Neuronal stem cell (in vitro differentiated cells): ENCODE data around the gene SORCS2.

Experiments
- DNase-seq: peaks from one replicate; pipeline ENCODE4 v3.0.0-alpha.2; 2013; ENCODE audit warnings: low spot score
- H2AFZ ChIP-seq: one replicate; pipeline ENCODE4 v1.6.1; 2013; ENCODE audit warnings: mild to moderate bottlenecking, low read length, inconsistent platforms
- H2AK5ac ChIP-seq: 2 replicates; pipeline ENCODE4 v1.6.1; 2013; ENCODE audit warnings: low read depth, mild to moderate bottlenecking, inconsistent platforms, low read length, moderate library complexity, mixed read lengths
- H2BK120ac ChIP-seq: 2 replicates; pipeline ENCODE4 v1.6.1; 2013; ENCODE audit warnings: low read depth, mild to moderate bottlenecking, inconsistent platforms, low read length, moderate library complexity, mixed read lengths
- H2BK12ac ChIP-seq: one replicate; pipeline ENCODE4 v1.6.1; 2013; ENCODE audit warnings: low read length, inconsistent platforms
- H2BK15ac ChIP-seq: 2 replicates; pipeline ENCODE4 v1.6.1; 2013; ENCODE audit warnings: mild to moderate bottlenecking, low read length, inconsistent platforms, mixed read lengths
- H2BK5ac ChIP-seq: one replicate; pipeline ENCODE4 v1.6.1; 2013; ENCODE audit warnings: inconsistent platforms, mild to moderate bottlenecking, low read length, moderate library complexity
- H3K14ac ChIP-seq: one replicate; pipeline ENCODE4 v1.6.1; 2013; ENCODE audit warnings: low read length, inconsistent platforms
- H3K18ac ChIP-seq: 2 replicates; pipeline ENCODE4 v1.6.1; 2013; ENCODE audit warnings: low read length, inconsistent platforms
- H3K23ac ChIP-seq: 2 replicates; pipeline ENCODE4 v1.6.1; 2013; ENCODE audit warnings: low read depth, mild to moderate bottlenecking, mixed read lengths, low read length, inconsistent platforms; ENCODE audit not compliant: poor library complexity
- H3K27ac ChIP-seq: replicated peaks from 3 replicates; pipeline ENCODE4 v1.5.1; 2013; ENCODE audit warnings: low read length, inconsistent platforms
- H3K27me3 ChIP-seq, 3 experiments: 2 replicates each; pipeline ENCODE4 v1.6.1; 2013; ENCODE audit warnings: low read length in 3 of 3, mild to moderate bottlenecking in 2 of 3, inconsistent platforms in 1 of 3, low read depth in 1 of 3, mixed read lengths in 1 of 3, moderate library complexity in 1 of 3; ENCODE audit not compliant: control insufficient read depth in 3 of 3, insufficient read depth in 3 of 3
- H3K36me3 ChIP-seq, 2 donors: replicated peaks in 1 of 2; 2 replicates each; pipeline ENCODE4 v1.6.1; 2013; ENCODE audit warnings: low read length in 2 of 2; ENCODE audit not compliant: control insufficient read depth in 2 of 2, insufficient read depth in 2 of 2
- H3K4ac ChIP-seq: 2 replicates; pipeline ENCODE4 v1.6.1; 2013; ENCODE audit warnings: inconsistent platforms, mild to moderate bottlenecking, low read length, moderate library complexity
- H3K4me1 ChIP-seq, 2 donors: 1 replicate in 1 of 2; 2 replicates in 1 of 2; pipeline ENCODE4 v1.6.1; 2013; ENCODE audit warnings: low read length in 2 of 2, low read depth in 1 of 2; ENCODE audit not compliant: control insufficient read depth in 2 of 2, insufficient read depth in 1 of 2
- H3K4me2 ChIP-seq: one replicate; pipeline ENCODE4 v1.6.1; 2013; ENCODE audit warnings: mild to moderate bottlenecking, low read length, inconsistent platforms; ENCODE audit not compliant: insufficient read depth, poor library complexity, severe bottlenecking
- H3K4me3 ChIP-seq, 2 donors: 2 replicates each; pipeline ENCODE4 v1.5.1; 2013; ENCODE audit warnings: low read length in 2 of 2, mild to moderate bottlenecking in 2 of 2, inconsistent platforms in 1 of 2, moderate library complexity in 1 of 2
- H3K79me1 ChIP-seq: one replicate; pipeline ENCODE4 v1.6.1; 2013; ENCODE audit warnings: low read depth, mild to moderate bottlenecking, inconsistent platforms, low read length, moderate library complexity
- H3K9ac ChIP-seq: one replicate; pipeline ENCODE4 v1.6.1; 2013; ENCODE audit warnings: mild to moderate bottlenecking, low read depth, low read length, inconsistent platforms; ENCODE audit not compliant: poor library complexity
- H3K9me3 ChIP-seq, 2 donors: replicated peaks in 1 of 2; 2 replicates each; pipeline versions ENCODE3 to v1.6.1; 2013; ENCODE audit warnings: low read length in 2 of 2, mild to moderate bottlenecking in 2 of 2, inconsistent platforms in 1 of 2, low read depth in 1 of 2, mixed read lengths in 1 of 2, moderate library complexity in 1 of 2; ENCODE audit not compliant: control insufficient read depth in 2 of 2, insufficient read depth in 1 of 2
- H4K8ac ChIP-seq: one replicate; pipeline ENCODE4 v1.6.1; 2013; ENCODE audit warnings: low read depth, mild to moderate bottlenecking, inconsistent platforms, low read length, moderate library complexity
- H4K91ac ChIP-seq: one replicate; pipeline ENCODE4 v1.6.1; 2013; ENCODE audit warnings: low read length, low read depth, mild to moderate bottlenecking, inconsistent platforms; ENCODE audit not compliant: poor library complexity
- WGBS, 2 donors: extraction: QIAGEN DNeasy Blood & Tissue Kit; methylation state at CpG; one replicate each; pipeline ENCODE4 v1.1.7; 2013; ENCODE audit warnings: missing lambda C conversion rate in 2 of 2, mixed read lengths in 1 of 2; ENCODE audit not compliant: insufficient read length in 2 of 2, insufficient replicate concordance in 1 of 2; ENCODE audit errors: extremely low coverage in 2 of 2; 5-methylcytosine and 5-hydroxymethylcytosine counted together

Gene SORCS2

GRCh38 chr4:7347981-7348380 lies 155.6 kb downstream of the SORCS2 start:
- Histone ChIP-seq H3K9me3 (peaks cover 0 to 2% of the 10 kb centered on the region in 2 donors), H2BK120ac (no peak overlapping the region), H3K79me1 (no peaks in the 10 kb centered on the region), H4K8ac (no peak overlapping the region), H2AFZ (no peak overlapping the region), H3K14ac (no peak overlapping the region), H3K27me3 (no peaks in the 10 kb centered on the region), H3K9ac (no peak overlapping the region), H2BK12ac (no peak overlapping the region), H2BK5ac (no peak overlapping the region), H2AK5ac (no peak overlapping the region), H3K4me1 (peaks cover 0 to 4% of the 10 kb centered on the region in 2 donors), H3K4ac (no peak overlapping the region), H3K4me3 (no peak overlapping the region), H3K4me2 (no peak overlapping the region), H4K91ac (no peak overlapping the region), H3K27ac (no peak overlapping the region), H2BK15ac (no peak overlapping the region), H3K18ac (no peak overlapping the region), H3K23ac (no peak overlapping the region), H3K36me3 (no peaks in the 10 kb centered on the region)
- no peak for DNase-seq
- WGBS, 2 donors = no CpG with 5 or more reads among the region's 7 CpGs

GRCh38 chr4:7348946-7349900 lies 156.9 kb downstream of the SORCS2 start:
- H3K79me1 ChIP-seq = no peaks in the 10 kb centered on the region
- peak overlapping the region; percentile 72 for H3K14ac ChIP-seq
- no peak overlapping the region for H2BK15ac ChIP-seq
- H3K9me3 ChIP-seq = peaks cover 0 to 2% of the 10 kb centered on the region in 2 donors
- no peak overlapping the region for H2BK12ac ChIP-seq
- H3K23ac ChIP-seq = no peak overlapping the region
- H2BK5ac ChIP-seq = no peak overlapping the region
- no peak overlapping the region for H3K27ac ChIP-seq
- H3K4me3 ChIP-seq = no peak overlapping the region
- no peak overlapping the region for H3K4ac ChIP-seq
- no peak overlapping the region for H2BK120ac ChIP-seq
- peak overlapping the region; percentile 30 for H2AK5ac ChIP-seq
- no peak overlapping the region for H4K91ac ChIP-seq
- H3K4me1 ChIP-seq = peaks cover 0 to 4% of the 10 kb centered on the region in 2 donors
- H3K27me3 ChIP-seq = no peaks in the 10 kb centered on the region
- H3K18ac ChIP-seq = peak overlapping the region; percentile 16
- H3K9ac ChIP-seq = no peak overlapping the region
- H2AFZ ChIP-seq = no peak overlapping the region
- no peak overlapping the region for H3K4me2 ChIP-seq
- WGBS, 2 donors = no CpG with 5 or more reads among the region's 18 CpGs
- no peaks in the 10 kb centered on the region for H3K36me3 ChIP-seq
- H4K8ac ChIP-seq = no peak overlapping the region
- DNase-seq = no peak

DNA sequence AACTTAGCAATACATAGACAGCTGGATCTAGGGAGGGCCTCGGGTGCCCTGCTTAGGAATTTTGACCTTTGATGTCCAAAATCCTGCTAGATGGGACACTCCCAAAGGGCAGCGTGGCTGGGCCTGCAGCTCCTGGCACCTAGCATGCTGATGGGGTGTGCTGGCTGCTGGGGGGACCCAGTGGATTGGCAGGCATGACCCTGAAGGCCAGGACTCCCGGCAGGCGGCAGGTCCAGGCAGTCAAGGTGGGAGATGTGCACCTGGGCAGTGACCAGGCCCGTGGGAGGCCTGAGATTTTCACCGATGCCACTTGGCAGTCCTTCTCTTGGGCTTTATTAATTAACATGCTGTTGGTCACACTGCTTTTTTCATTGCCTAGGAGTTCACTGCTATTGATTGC lies 158.1 kb downstream of the SORCS2 start:
- peak overlapping the region; percentile 68 for H3K18ac ChIP-seq
- no peak overlapping the region for H3K14ac ChIP-seq
- no peak for DNase-seq
- H3K79me1 ChIP-seq = no peaks in the 10 kb centered on the region
- H3K9ac ChIP-seq = no peak overlapping the region
- no peak overlapping the region for H2BK15ac ChIP-seq
- no peak overlapping the region for H3K4me3 ChIP-seq
- peaks cover 0 to 3% of the 10 kb centered on the region in 2 donors for H3K4me1 ChIP-seq
- no peak overlapping the region for H4K91ac ChIP-seq
- no peak overlapping the region for H3K4me2 ChIP-seq
- no peak overlapping the region for H3K27ac ChIP-seq
- H3K27me3 ChIP-seq = no peaks in the 10 kb centered on the region
- no peak overlapping the region for H4K8ac ChIP-seq
- H2BK120ac ChIP-seq = no peak overlapping the region
- peak overlapping the region; percentile 85 for H2BK5ac ChIP-seq
- peaks cover 0 to 2% of the 10 kb centered on the region in 2 donors for H3K9me3 ChIP-seq
- H3K4ac ChIP-seq = no peak overlapping the region
- no peak overlapping the region for H3K23ac ChIP-seq
- peak overlapping the region; percentile 86 for H2AK5ac ChIP-seq
- no peaks in the 10 kb centered on the region for H3K36me3 ChIP-seq
- no peak overlapping the region for H2AFZ ChIP-seq
- H2BK12ac ChIP-seq = no peak overlapping the region
- WGBS, 2 donors = no CpG with 5 or more reads among the region's 6 CpGs

GRCh38 chr4:7351014-7351413 lies 158.7 kb downstream of the SORCS2 start:
- no peak overlapping the region for H2AFZ ChIP-seq
- H3K9ac ChIP-seq = no peak overlapping the region
- H3K36me3 ChIP-seq = no peaks in the 10 kb centered on the region
- H2BK12ac ChIP-seq = no peak overlapping the region
- no peak overlapping the region for H3K4me3 ChIP-seq
- H3K27ac ChIP-seq = no peak overlapping the region
- no peak overlapping the region for H4K8ac ChIP-seq
- no peak overlapping the region for H2AK5ac ChIP-seq
- no peak overlapping the region for H3K4me2 ChIP-seq
- WGBS, 2 donors = no CpG with 5 or more reads among the region's 12 CpGs
- no peak overlapping the region for H2BK120ac ChIP-seq
- no peak overlapping the region for H3K14ac ChIP-seq
- no peak for DNase-seq
- H3K18ac ChIP-seq = no peak overlapping the region
- no peak overlapping the region for H2BK5ac ChIP-seq
- H3K23ac ChIP-seq = no peak overlapping the region
- no peak overlapping the region for H3K4ac ChIP-seq
- no peaks in the 10 kb centered on the region for H3K79me1 ChIP-seq
- no peak overlapping the region for H2BK15ac ChIP-seq
- no peaks in the 10 kb centered on the region for H3K27me3 ChIP-seq
- peaks cover 0 to 2% of the 10 kb centered on the region in 2 donors for H3K9me3 ChIP-seq
- peaks cover 0 to 3% of the 10 kb centered on the region in 2 donors for H3K4me1 ChIP-seq
- H4K91ac ChIP-seq = no peak overlapping the region
